Stimulated activated naive CD8-positive, alpha-beta T cell treated with anti-CD3 and anti-CD28 coated beads, Interleukin-15, amount 100 ng/mL, for 72 hours (primary cell): ENCODE measurements around the gene SIAH3.
A peak's percentile ranks its signal among the peaks of the same experiment; 100 is the strongest.

Experiments
- ATAC-seq: fragments of 150-1000 bp; cut with Tn5 transposase; 2 replicates; pipeline ENCODE4 v1.10.0; 2021; ENCODE audit warnings: mild to moderate bottlenecking, moderate library complexity
- DNase-seq, 2 donors: peaks; one replicate each; pipeline ENCODE4 v3.0.0; 2021 to 2022
- H3K27ac Mint-ChIP-seq, 2 donors: one replicate each; pipeline ENCODE4 v1.8.0; 2022; ENCODE audit warnings: mild to moderate bottlenecking in 2 of 2, mixed read lengths in 2 of 2, moderate library complexity in 2 of 2
- H3K27me3 Mint-ChIP-seq: one replicate; pipeline ENCODE4 v1.8.0; 2022; ENCODE audit warnings: mixed read lengths
- H3K4me1 Mint-ChIP-seq: one replicate; pipeline ENCODE4 v1.8.0; 2022; ENCODE audit warnings: mild to moderate bottlenecking, mixed read lengths
- H3K4me3 Mint-ChIP-seq, 2 donors: one replicate each; pipeline ENCODE4 v1.8.0; 2022; ENCODE audit warnings: mild to moderate bottlenecking in 2 of 2, mixed read lengths in 2 of 2, moderate library complexity in 1 of 2
- H3K9me3 Mint-ChIP-seq, 2 donors: one replicate each; pipeline ENCODE4 v1.8.0; 2022; ENCODE audit warnings: mixed read lengths in 2 of 2

Gene SIAH3

GRCh38 chr13:45752510-45752909 lies 99.0 kb downstream of the SIAH3 start:
- Mint-ChIP-seq H3K4me1 (no peaks in the 10 kb centered on the region), H3K9me3 (peaks cover 8 to 14% of the 10 kb centered on the region in 2 donors), H3K27me3 (no peaks in the 10 kb centered on the region), H3K27ac (no peak overlapping the region), H3K4me3 (no peak overlapping the region)
- ATAC-seq (no peak), DNase-seq (no peak)

GRCh38 chr13:45751885-45752284 lies 99.7 kb downstream of the SIAH3 start:
- H3K27ac Mint-ChIP-seq: no peak overlapping the region
- no peaks in the 10 kb centered on the region for H3K27me3 Mint-ChIP-seq
- H3K4me3 Mint-ChIP-seq: no peak overlapping the region
- no peaks in the 10 kb centered on the region for H3K4me1 Mint-ChIP-seq
- peaks cover 6 to 8% of the 10 kb centered on the region in 2 donors for H3K9me3 Mint-ChIP-seq
- no peak for ATAC-seq
- DNase-seq: no peak

GRCh38 chr13:45750566-45750965 lies 101.0 kb downstream of the SIAH3 start:
- ATAC-seq: no peak
- peak overlapping the region; percentile 51 to 59 for H3K27ac Mint-ChIP-seq
- no peak for DNase-seq
- peaks cover 6 to 7% of the 10 kb centered on the region in 2 donors for H3K9me3 Mint-ChIP-seq
- no peak overlapping the region for H3K4me3 Mint-ChIP-seq
- H3K27me3 Mint-ChIP-seq: no peaks in the 10 kb centered on the region
- no peaks in the 10 kb centered on the region for H3K4me1 Mint-ChIP-seq

- no peak overlapping the region for H3K4me3 Mint-ChIP-seq
- no peaks in the 10 kb centered on the region for H3K4me1 Mint-ChIP-seq
- H3K27me3 Mint-ChIP-seq: no peaks in the 10 kb centered on the region
- DNase-seq (no peak), ATAC-seq (no peak)
- no peak overlapping the region for H3K27ac Mint-ChIP-seq
- peaks cover 6 to 7% of the 10 kb centered on the region in 2 donors for H3K9me3 Mint-ChIP-seq
Observed at GRCh38 chr13:45748941-45749759, 102.4 kb downstream of the SIAH3 start.

GRCh38 chr13:45747071-45747470 lies 104.5 kb downstream of the SIAH3 start:
- H3K4me1 Mint-ChIP-seq: no peaks in the 10 kb centered on the region
- ATAC-seq: no peak
- no peaks in the 10 kb centered on the region for H3K27me3 Mint-ChIP-seq
- no peak overlapping the region for H3K27ac Mint-ChIP-seq
- H3K4me3 Mint-ChIP-seq: no peak overlapping the region
- H3K9me3 Mint-ChIP-seq: peaks cover 0 to under 1% of the 10 kb centered on the region in 2 donors
- DNase-seq: no peak

GRCh38 chr13:45744979-45745378 lies 106.6 kb downstream of the SIAH3 start:
- Mint-ChIP-seq H3K27me3 (no peaks in the 10 kb centered on the region), H3K27ac (no peak overlapping the region), H3K4me3 (no peak overlapping the region), H3K4me1 (no peaks in the 10 kb centered on the region), H3K9me3 (no peaks in the 10 kb centered on the region)
- no peak for ATAC-seq
- no peak for DNase-seq

GRCh38 chr13:45742985-45743384 lies 108.6 kb downstream of the SIAH3 start:
- Mint-ChIP-seq H3K27ac (no peak overlapping the region), H3K9me3 (no peaks in the 10 kb centered on the region)

GRCh38 chr13:45737571-45738017 lies 114.0 kb downstream of the SIAH3 start:
- no peaks in the 10 kb centered on the region for H3K27me3 Mint-ChIP-seq

More at GRCh38 chr13:45742985-45743384, 108.6 kb downstream of the SIAH3 start:
- H3K4me3 Mint-ChIP-seq: no peak overlapping the region
- H3K4me1 Mint-ChIP-seq: no peaks in the 10 kb centered on the region
- ATAC-seq (no peak), DNase-seq (no peak)
- H3K27me3 Mint-ChIP-seq: no peaks in the 10 kb centered on the region

GRCh38 chr13:45733361-45733760 lies 118.2 kb downstream of the SIAH3 start:
- Mint-ChIP-seq H3K9me3 (no peaks in the 10 kb centered on the region), H3K27ac (peak overlapping the region in 1 of 2 donors; percentile 73), H3K27me3 (peaks cover 7% of the 10 kb centered on the region), H3K4me1 (peaks cover 8% of the 10 kb centered on the region), H3K4me3 (no peak overlapping the region)
- ATAC-seq (no peak), DNase-seq (no peak)

More at GRCh38 chr13:45737571-45738017, 114.0 kb downstream of the SIAH3 start:
- Mint-ChIP-seq H3K4me1 (peaks cover 8% of the 10 kb centered on the region), H3K27ac (no peak overlapping the region), H3K4me3 (no peak overlapping the region), H3K9me3 (no peaks in the 10 kb centered on the region)
- ATAC-seq (peak; percentile 79), DNase-seq (peak; percentile 17 to 36)

- Mint-ChIP-seq H3K27me3 (peaks cover 7% of the 10 kb centered on the region), H3K9me3 (no peaks in the 10 kb centered on the region), H3K4me1 (peaks cover 7% of the 10 kb centered on the region), H3K27ac (no peak overlapping the region), H3K4me3 (no peak overlapping the region)
- DNase-seq (no peak), ATAC-seq (no peak)
Observed at GRCh38 chr13:45732916-45733315, 118.6 kb downstream of the SIAH3 start.

- no peak overlapping the region for H3K4me3 Mint-ChIP-seq
- no peaks in the 10 kb centered on the region for H3K4me1 Mint-ChIP-seq
- DNase-seq (no peak), ATAC-seq (no peak)
- peaks cover 7% of the 10 kb centered on the region for H3K27me3 Mint-ChIP-seq
- H3K9me3 Mint-ChIP-seq: no peaks in the 10 kb centered on the region
- no peak overlapping the region for H3K27ac Mint-ChIP-seq
Observed at GRCh38 chr13:45731455-45731854, 120.1 kb downstream of the SIAH3 start.

- Mint-ChIP-seq H3K9me3 (no peaks in the 10 kb centered on the region), H3K27ac (no peak overlapping the region), H3K27me3 (peaks cover 7% of the 10 kb centered on the region), H3K4me3 (no peak overlapping the region), H3K4me1 (no peaks in the 10 kb centered on the region)
- ATAC-seq (peak; percentile 73), DNase-seq (no peak)
Observed at GRCh38 chr13:45728759-45729158, 122.8 kb downstream of the SIAH3 start.
